Measurements from ENCODE around the gene HSP90AB1. TPM values are rescaled to one million over a fixed set of nuclear protein-coding genes. Genes with fewer than 3 reads are reported as not detected.

The HSP90AB1 gene
- total and polyA plus RNA-seq, 2 experiments from 2014 or later: 440 to 891 TPM

DNA sequence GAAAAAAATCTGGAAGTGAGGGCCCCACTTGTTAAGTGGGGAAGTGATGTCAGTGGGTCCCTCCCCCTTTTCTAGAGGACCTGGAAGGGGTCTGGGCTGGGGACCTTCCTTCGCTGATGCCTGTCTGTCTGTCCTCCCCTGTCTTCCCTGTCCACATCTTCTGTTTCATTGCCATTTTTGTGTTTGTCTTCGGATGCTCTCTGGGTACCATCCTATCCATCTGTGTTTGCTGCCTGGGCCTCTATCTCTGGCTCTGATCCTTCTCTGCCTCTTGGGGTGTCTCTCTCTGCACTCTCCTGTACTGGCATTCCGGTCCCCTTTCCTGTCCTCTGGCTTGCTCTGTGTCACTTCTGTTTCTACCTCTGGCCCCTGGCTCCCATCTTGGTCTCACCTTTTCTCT, 25.6 kb downstream of the HSP90AB1 start:
- no peak overlapping the region for H3K27ac ChIP-seq
- 94% methylated on average over 3 of the region's 3 CpGs for WGBS (ENCODE audit: low lambda C conversion rate, missing lambda C conversion rate)
- H3K4me1 ChIP-seq (ENCODE audit: insufficient read depth): no peaks in the 10 kb centered on the region
- H3K4me2 ChIP-seq: no peak overlapping the region
- no peaks in the 10 kb centered on the region for H3K36me3 ChIP-seq (replicated peaks; ENCODE audit: insufficient read depth, low read depth)
- no peaks in the 10 kb centered on the region for H3K79me2 ChIP-seq
- H3K9me3 ChIP-seq (ENCODE audit: low read depth): no peaks in the 10 kb centered on the region
- TF ChIP-seq EZH2 (IDR thresholded peaks at IDR 0.05; ENCODE audit: borderline replicate concordance) (no peak), EZH2phosphoT487 (IDR thresholded peaks at IDR 0.05; ENCODE audit: low read depth, severe bottlenecking, unreplicated experiment) (no peak)
- TF ChIP-seq, protein P1, sequence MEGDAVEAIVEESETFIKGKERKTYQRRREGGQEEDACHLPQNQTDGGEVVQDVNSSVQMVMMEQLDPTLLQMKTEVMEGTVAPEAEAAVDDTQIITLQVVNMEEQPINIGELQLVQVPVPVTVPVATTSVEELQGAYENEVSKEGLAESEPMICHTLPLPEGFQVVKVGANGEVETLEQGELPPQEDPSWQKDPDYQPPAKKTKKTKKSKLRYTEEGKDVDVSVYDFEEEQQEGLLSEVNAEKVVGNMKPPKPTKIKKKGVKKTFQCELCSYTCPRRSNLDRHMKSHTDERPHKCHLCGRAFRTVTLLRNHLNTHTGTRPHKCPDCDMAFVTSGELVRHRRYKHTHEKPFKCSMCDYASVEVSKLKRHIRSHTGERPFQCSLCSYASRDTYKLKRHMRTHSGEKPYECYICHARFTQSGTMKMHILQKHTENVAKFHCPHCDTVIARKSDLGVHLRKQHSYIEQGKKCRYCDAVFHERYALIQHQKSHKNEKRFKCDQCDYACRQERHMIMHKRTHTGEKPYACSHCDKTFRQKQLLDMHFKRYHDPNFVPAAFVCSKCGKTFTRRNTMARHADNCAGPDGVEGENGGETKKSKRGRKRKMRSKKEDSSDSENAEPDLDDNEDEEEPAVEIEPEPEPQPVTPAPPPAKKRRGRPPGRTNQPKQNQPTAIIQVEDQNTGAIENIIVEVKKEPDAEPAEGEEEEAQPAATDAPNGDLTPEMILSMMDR (IDR thresholded peaks at IDR 0.05; ENCODE audit: poor library complexity): no peak
- DNase-seq (ENCODE audit: low spot score): no peak
- H3K27me3 ChIP-seq: peaks cover 69% of the 10 kb centered on the region
- H3K9me2 ChIP-seq (replicated peaks; ENCODE audit: insufficient read depth): no peaks in the 10 kb centered on the region
- no peak overlapping the region for H2AFZ ChIP-seq
- no peak overlapping the region for H3K4me3 ChIP-seq
- no peaks in the 10 kb centered on the region for H4K20me1 ChIP-seq (ENCODE audit: insufficient read depth, poor library complexity, severe bottlenecking)

DNA sequence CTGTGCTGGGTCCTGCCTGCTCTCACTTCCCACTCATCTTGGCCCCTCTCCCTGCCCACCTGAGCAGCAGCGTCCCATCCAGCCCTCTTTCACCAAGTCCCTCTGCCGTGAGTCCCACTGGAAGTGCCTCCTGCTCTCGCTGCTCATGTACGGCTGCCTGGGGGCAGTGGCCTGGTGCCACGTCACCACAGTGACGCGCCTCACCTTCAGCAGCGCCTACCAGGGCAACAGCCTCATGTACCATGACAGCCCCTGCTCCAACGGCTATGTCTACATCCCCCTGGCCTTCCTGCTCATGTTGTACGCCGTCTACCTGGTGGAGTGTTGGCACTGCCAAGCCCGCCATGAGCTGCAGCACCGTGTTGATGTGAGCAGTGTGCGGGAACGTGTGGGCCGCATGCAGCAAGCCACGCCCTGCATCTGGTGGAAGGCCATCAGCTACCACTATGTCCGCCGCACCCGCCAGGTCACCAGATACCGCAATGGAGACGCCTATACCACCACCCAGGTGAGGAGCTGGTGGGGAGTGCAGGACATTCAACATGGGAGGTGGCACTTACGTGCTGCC, 26.2 kb downstream of the HSP90AB1 start:
- 89% methylated on average over 23 of the region's 23 CpGs for WGBS (ENCODE audit: low lambda C conversion rate, missing lambda C conversion rate)
- no peak overlapping the region for H3K4me3 ChIP-seq
- H3K27ac ChIP-seq: no peak overlapping the region
- TF ChIP-seq, protein P1 (IDR thresholded peaks at IDR 0.05; ENCODE audit: poor library complexity): no peak
- TF ChIP-seq EZH2phosphoT487 (IDR thresholded peaks at IDR 0.05; ENCODE audit: low read depth, severe bottlenecking, unreplicated experiment): no peak
- no peak for TF ChIP-seq EZH2 (IDR thresholded peaks at IDR 0.05; ENCODE audit: borderline replicate concordance)
- no peaks in the 10 kb centered on the region for H3K9me2 ChIP-seq (replicated peaks; ENCODE audit: insufficient read depth)
- peaks cover 74% of the 10 kb centered on the region for H3K27me3 ChIP-seq
- no peak overlapping the region for H2AFZ ChIP-seq
- no peaks in the 10 kb centered on the region for H3K4me1 ChIP-seq (ENCODE audit: insufficient read depth)
- H3K4me2 ChIP-seq: no peak overlapping the region
- no peaks in the 10 kb centered on the region for H3K79me2 ChIP-seq
- H4K20me1 ChIP-seq (ENCODE audit: insufficient read depth, poor library complexity, severe bottlenecking): no peaks in the 10 kb centered on the region
- no peak for DNase-seq (ENCODE audit: low spot score)
- no peaks in the 10 kb centered on the region for H3K9me3 ChIP-seq (ENCODE audit: low read depth)
- no peaks in the 10 kb centered on the region for H3K36me3 ChIP-seq (replicated peaks; ENCODE audit: insufficient read depth, low read depth)

DNA sequence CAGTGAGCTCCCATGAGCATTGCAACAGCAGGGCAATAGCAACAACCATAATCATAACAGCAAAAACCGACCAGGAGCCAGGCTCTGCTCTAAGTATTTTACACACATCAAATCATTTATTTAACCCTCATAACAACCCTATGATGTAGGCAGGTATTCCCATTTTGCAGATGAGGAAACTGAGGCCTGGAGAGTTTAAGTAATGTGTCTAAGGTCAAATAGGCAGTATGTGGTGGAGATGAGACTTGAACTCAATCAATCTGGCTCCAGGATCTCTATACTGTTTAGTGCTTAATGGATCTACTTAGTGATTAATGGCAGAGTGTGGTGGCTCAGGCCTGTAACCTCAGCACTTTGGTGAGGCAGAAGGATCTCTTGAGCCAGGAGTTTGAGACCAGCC, 26.7 kb downstream of the HSP90AB1 start:
- no peaks in the 10 kb centered on the region for H3K36me3 ChIP-seq (replicated peaks; ENCODE audit: insufficient read depth, low read depth)
- no peak overlapping the region for H2AFZ ChIP-seq
- H3K4me3 ChIP-seq: no peak overlapping the region
- peaks cover 74% of the 10 kb centered on the region for H3K27me3 ChIP-seq
- H3K9me3 ChIP-seq (ENCODE audit: low read depth): no peaks in the 10 kb centered on the region
- H3K4me1 ChIP-seq (ENCODE audit: insufficient read depth): no peaks in the 10 kb centered on the region
- no peaks in the 10 kb centered on the region for H4K20me1 ChIP-seq (ENCODE audit: insufficient read depth, poor library complexity, severe bottlenecking)
- H3K79me2 ChIP-seq: no peaks in the 10 kb centered on the region
- H3K4me2 ChIP-seq: no peak overlapping the region
- WGBS (ENCODE audit: low lambda C conversion rate, missing lambda C conversion rate): 89% methylated on average over 1 of the region's 1 CpG
- no peaks in the 10 kb centered on the region for H3K9me2 ChIP-seq (replicated peaks; ENCODE audit: insufficient read depth)
- TF ChIP-seq EZH2phosphoT487 (IDR thresholded peaks at IDR 0.05; ENCODE audit: low read depth, severe bottlenecking, unreplicated experiment) (no peak), EZH2 (IDR thresholded peaks at IDR 0.05; ENCODE audit: borderline replicate concordance) (no peak)
- TF ChIP-seq, protein P1 (IDR thresholded peaks at IDR 0.05; ENCODE audit: poor library complexity): no peak
- no peak overlapping the region for H3K27ac ChIP-seq
- DNase-seq (ENCODE audit: low spot score): no peak

All from hepatocyte (in vitro differentiated cells).